Measurements from ENCODE around the gene CELA2B. TPM values are rescaled to one million over a fixed set of nuclear protein-coding genes. Genes with fewer than 3 reads are reported as not detected.
"Not testable (repeated sequence)": the region's sequence is repeated elsewhere in the genome, so short reads cannot be mapped to it uniquely, and the experiment has no call there.

Gene CELA2B
- total RNA-seq = not detected

- DNase-seq (ENCODE audit: low spot score in 2 of 2) = no peak
- 77% methylated on average over 5 of the region's 5 CpGs for WGBS
- H3K36me3 ChIP-seq = no peaks in the 10 kb centered on the region
- no peaks in the 10 kb centered on the region for H3K27me3 ChIP-seq
- no peak within 1 kb of the TSS for H3K27ac ChIP-seq
- H3K9me3 ChIP-seq = no peaks in the 10 kb centered on the region
- no peaks in the 10 kb centered on the region for H3K4me1 ChIP-seq
- no peak within 1 kb of the TSS for H3K4me3 ChIP-seq
- TF ChIP-seq POLR2A (IDR thresholded peaks at IDR 0.05) (no peak), CTCF (IDR thresholded peaks at IDR 0.05) (no peak), POLR2AphosphoS5 (IDR thresholded peaks at IDR 0.05) (no peak), EP300 (IDR thresholded peaks at IDR 0.05) (no peak)
Measured at GRCh38 chr1:15475752-15476314, at the start of gene CELA2B. Gene CELA2B, plus strand, starts transcription at chr1:15476104. Its CDS starts 22 bp downstream, at chr1:15476126.

DNA sequence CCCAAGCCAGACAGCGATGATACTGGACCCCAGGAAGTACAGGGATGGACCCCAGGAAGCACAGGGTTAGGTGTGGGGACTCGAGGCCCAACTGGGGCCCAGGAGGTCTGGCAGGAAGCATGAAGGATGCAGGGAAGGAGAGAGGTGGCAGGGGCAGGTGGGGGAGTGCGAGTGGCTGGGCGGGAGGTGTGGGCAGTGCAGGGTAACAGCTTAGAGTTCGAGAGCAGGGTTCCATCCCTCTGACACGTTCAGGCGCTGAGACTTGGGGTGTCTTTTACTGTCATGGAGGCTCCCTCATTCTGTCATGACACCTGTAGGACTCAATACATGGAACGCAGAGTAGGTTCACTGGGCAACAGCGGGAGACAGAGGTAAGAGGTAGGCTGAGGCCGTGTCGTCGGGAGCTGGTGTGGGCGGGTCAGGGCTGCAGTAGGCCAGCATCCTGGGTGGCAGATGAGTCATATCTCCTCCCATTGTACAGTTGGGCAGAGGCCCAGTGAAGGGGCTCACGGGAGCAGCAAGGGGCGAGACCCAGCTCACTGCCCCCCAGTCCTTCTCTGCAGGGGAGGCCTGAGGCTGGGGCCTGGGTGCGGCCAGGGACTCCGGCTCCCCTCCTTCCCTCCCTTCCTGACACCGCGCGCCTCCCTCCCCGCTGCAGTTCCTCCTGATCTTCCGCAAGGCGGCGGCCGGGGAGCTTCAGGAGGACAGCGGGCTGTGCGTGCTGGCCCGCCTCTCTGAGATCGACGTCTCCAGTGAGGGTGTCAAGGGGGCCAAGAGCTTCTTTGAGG is 49.2 kb upstream of the CELA2B start:
- no peak overlapping the region for H3K27ac ChIP-seq
- TF ChIP-seq POLR2A (IDR thresholded peaks at IDR 0.05) = no peak
- TF ChIP-seq POLR2AphosphoS5 (IDR thresholded peaks at IDR 0.05) = no peak
- no peak for TF ChIP-seq EP300 (IDR thresholded peaks at IDR 0.05)
- TF ChIP-seq CTCF (IDR thresholded peaks at IDR 0.05) = no peak
- H3K27me3 ChIP-seq = no peaks in the 10 kb centered on the region
- WGBS = 88% methylated on average over 28 of the region's 30 CpGs
- H3K9me3 ChIP-seq = no peaks in the 10 kb centered on the region
- peaks cover 30% of the 10 kb centered on the region for H3K4me1 ChIP-seq
- no peak for DNase-seq (ENCODE audit: low spot score in 2 of 2)
- H3K4me3 ChIP-seq = no peak overlapping the region
- peaks cover 43% of the 10 kb centered on the region for H3K36me3 ChIP-seq

GRCh38 chr1:15427280-15427666 is 48.6 kb upstream of the CELA2B start:
- no peak overlapping the region for H3K27ac ChIP-seq
- no peak for DNase-seq (ENCODE audit: low spot score in 2 of 2)
- 72% methylated on average over 6 of the region's 6 CpGs for WGBS

GRCh38 chr1:15428252-15428651 is 47.7 kb upstream of the CELA2B start:
- H3K27me3 ChIP-seq; DNase-seq (ENCODE audit: low spot score in 2 of 2); H3K27ac ChIP-seq; H3K4me3 ChIP-seq; H3K9me3 ChIP-seq: not testable (repeated sequence)
- peaks cover 29% of the 10 kb centered on the region for H3K4me1 ChIP-seq
- peaks cover 43% of the 10 kb centered on the region for H3K36me3 ChIP-seq
- 90% methylated on average over 11 of the region's 11 CpGs for WGBS

More at GRCh38 chr1:15427280-15427666, 48.6 kb upstream of the CELA2B start:
- TF ChIP-seq EP300 (IDR thresholded peaks at IDR 0.05) (no peak), CTCF (IDR thresholded peaks at IDR 0.05) (no peak), POLR2AphosphoS5 (IDR thresholded peaks at IDR 0.05) (no peak), POLR2A (IDR thresholded peaks at IDR 0.05) (no peak)
- Histone ChIP-seq H3K36me3 (peaks cover 43% of the 10 kb centered on the region), H3K4me1 (peaks cover 30% of the 10 kb centered on the region), H3K9me3 (no peaks in the 10 kb centered on the region), H3K4me3 (no peak overlapping the region), H3K27me3 (no peaks in the 10 kb centered on the region)

DNA sequence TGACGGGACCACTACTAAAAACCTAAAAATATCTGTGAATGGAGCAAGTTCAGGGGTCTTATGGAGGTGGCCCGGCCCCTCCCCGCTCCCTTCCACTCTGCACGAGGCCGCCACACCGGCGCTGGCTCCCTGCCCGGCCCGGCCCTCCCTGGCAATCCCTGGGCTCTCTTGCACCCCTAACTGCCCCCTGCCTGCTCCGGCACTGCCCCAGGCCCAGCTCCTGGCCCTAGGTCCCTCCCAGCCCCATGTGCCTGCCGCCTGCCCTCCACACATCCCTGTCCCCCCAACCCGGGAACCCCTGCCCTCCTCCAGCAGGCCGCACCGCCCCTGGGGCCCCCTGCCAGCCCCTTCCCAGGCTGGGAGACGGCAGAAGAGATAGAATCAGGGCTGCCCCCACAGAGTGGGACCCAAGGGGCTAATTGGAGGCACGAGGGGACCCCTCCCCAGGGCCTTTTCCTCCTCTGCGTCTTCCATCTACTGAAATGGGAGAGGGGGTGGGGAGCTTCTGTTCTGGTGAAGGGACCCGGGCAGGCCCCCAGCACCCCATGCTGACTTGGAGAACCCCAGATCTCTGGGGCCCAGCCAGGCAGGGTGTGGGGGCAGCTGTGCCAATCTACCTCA is 47.0 kb upstream of the CELA2B start:
- Histone ChIP-seq H3K4me1 (peaks cover 22% of the 10 kb centered on the region), H3K27ac (no peak overlapping the region), H3K9me3 (no peaks in the 10 kb centered on the region), H3K27me3 (no peaks in the 10 kb centered on the region), H3K4me3 (no peak overlapping the region), H3K36me3 (peaks cover 43% of the 10 kb centered on the region)
- TF ChIP-seq POLR2A (IDR thresholded peaks at IDR 0.05) = no peak
- no peak for TF ChIP-seq EP300 (IDR thresholded peaks at IDR 0.05)
- no peak for TF ChIP-seq POLR2AphosphoS5 (IDR thresholded peaks at IDR 0.05)
- TF ChIP-seq CTCF (IDR thresholded peaks at IDR 0.05) = no peak
- DNase-seq (ENCODE audit: low spot score in 2 of 2) = no peak
- WGBS = 90% methylated on average over 13 of the region's 18 CpGs
